NCI-H146 treated with DMSO at 0.1 percent for 48 hours (cell line): ENCODE data around the gene KIAA1549.
A peak's percentile ranks its signal among the peaks of the same experiment; 100 is the strongest.

Experiments
- DNase-seq: peaks from one replicate; lab custom pipeline; 2025; ENCODE audit not compliant: unreplicated experiment; lab: John Stamatoyannopoulos, UW

Gene KIAA1549

GRCh38 chr7:138886501-138886917 is 94.7 kb downstream of the KIAA1549 start:
- DNase-seq = peak; percentile 55

DNA sequence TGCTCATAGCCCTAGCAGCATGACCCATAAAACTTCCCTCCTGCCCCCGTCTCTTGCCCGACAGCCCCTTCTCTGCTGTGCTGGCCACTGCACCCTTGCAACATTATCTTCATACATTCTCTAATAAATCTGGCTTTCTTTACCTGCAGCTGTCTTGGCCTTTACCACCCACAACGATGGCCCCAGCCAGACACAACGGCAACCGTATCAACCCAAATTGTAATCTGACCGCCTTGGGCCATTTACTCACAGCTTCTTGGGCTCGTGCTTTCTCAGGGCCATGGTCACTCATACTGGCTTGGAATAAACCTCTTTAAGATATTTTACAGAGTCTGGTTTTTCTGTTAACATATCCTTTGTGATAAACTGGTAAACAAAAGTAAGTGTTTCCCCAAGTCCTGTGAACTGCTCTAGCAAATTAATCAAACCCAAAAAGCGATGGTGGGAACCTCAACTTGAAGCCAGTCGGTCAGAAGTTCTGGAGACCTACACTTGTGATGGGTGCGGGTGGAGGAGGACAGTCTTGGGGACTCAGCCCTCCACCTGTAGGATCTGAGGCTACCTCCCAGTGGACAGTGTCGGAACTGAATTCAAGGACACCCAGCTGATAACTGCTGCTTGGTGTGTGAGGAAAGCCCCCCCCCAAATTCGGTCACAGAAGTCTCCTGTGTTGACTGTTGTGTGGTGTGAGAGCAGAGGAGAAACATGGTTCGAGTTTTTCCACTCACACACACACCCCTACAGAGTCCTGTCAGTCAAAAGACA is 95.6 kb downstream of the KIAA1549 start:
- DNase-seq = no peak

- no peak for DNase-seq
Observed at GRCh38 chr7:138882249-138882648, 98.9 kb downstream of the KIAA1549 start.

DNA sequence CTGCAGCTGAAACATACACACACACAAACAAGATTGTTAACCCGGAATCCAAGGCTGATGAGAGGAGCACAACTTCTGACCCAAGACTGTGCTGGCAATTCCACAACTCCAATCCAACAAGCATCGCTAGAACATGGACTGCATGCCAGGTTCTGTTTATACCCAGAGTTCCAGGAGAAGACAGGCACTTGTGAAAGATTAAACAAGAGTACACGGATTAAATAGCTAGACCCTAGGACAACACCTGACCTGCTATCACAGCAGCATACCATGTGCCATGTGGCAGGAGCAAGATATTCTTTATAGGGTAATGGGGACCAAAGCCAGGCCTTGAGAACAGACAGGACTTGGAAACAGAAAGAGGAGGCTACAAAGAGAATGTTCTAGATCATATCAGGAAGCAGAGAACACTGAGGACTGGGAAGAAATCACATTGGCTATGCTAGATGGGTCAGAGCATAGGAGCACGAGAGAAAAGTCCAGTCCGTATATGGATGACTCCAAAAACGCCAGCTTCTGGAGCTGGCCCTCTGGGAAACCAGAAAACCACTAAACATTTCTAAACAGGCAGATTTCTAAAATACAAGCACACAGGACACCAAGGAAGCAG is 99.5 kb downstream of the KIAA1549 start:
- no peak for DNase-seq

DNA sequence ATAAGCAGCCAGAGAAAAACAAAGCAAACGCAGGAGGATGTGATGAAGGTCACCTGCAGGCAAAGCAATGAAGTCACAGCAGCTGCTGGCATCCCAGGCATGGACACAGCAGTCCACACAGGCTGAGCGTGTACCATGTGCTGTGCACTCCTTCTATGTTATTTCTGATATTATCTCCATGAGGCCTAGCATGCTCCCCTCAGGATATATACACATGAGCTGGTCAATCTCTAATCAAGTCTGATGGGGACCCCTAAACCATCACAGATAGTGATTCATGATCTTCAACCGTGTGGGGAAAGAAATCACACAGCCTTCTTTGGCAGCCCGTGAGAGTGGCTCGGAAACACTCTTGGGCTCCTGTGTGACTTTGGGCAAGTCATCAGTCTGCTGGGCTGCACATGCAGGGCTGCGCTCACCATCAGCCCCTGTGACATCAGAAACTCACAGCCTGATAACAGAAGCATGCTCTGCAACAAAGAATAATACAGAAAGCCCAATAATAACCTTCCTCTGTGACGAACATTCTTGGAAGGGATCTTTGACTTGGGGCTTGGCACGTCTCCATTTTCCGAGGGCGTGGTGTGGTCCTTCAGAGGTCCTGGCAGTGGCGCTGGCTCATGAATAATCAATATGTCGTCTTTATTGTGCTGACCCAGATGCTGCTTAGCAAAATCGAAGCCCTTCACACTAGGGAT is 100.2 kb downstream of the KIAA1549 start:
- DNase-seq = no peak

GRCh38 chr7:138879356-138879755 is 101.8 kb downstream of the KIAA1549 start:
- no peak for DNase-seq

- DNase-seq = no peak
Observed at GRCh38 chr7:138878856-138879255, 102.3 kb downstream of the KIAA1549 start.

GRCh38 chr7:138878051-138878450 is 103.1 kb downstream of the KIAA1549 start:
- no peak for DNase-seq

- no peak for DNase-seq
Observed at GRCh38 chr7:138876326-138876725, 104.9 kb downstream of the KIAA1549 start.

DNA sequence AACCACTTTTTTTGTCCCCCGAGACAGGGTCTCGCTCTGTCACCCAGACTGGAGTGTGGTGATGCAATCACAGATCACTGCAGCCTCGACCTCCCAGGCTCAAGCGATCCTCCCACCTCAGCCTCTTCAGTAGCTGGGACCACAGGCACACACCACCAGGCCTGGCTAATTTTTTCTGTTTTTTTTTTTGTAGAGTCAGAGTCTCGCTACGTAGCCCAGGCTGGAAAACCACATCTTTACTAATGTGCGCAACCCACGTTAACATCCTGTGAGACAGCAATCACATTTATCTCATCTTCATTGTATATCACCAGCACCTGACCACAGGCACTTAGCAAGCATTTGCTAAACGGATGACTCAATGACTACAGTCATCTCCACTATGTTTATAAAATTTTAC is 105.4 kb downstream of the KIAA1549 start:
- no peak for DNase-seq

DNA sequence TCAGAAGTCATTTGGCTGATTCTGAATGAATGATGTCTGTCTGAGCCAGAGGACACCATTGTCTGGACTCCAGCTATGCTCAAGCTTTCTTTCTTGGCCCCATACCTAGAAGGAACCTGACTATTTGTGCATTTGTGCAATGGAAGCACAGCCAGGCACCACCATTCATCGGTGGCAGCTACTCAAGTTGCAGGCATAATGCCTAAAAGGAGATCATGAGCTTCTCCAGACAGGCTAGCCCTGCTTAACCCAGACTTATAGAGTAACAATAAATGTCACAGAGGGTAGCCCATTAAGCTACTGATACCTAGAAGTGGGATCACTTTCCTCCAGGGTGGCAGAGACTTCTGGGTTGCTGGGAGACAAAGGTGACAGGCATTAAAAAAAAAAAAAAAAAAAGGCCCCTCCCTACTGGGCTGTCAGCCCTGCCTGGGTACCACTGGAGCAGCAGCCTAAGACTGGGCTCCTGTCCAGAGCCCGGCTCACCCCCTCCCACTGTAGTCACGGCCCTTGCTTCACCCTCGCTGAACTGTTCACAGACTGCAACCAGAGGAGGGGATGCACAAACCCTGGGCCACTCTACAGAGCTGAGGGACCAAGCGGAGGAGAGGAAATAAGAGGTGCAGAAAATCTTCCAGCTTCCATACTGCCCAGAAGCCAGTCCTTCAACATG is 107.8 kb downstream of the KIAA1549 start:
- DNase-seq = no peak

GRCh38 chr7:138872576-138872975 is 108.6 kb downstream of the KIAA1549 start:
- DNase-seq = no peak

- DNase-seq = no peak
Observed at GRCh38 chr7:138871814-138872090, 109.4 kb downstream of the KIAA1549 start.

DNA sequence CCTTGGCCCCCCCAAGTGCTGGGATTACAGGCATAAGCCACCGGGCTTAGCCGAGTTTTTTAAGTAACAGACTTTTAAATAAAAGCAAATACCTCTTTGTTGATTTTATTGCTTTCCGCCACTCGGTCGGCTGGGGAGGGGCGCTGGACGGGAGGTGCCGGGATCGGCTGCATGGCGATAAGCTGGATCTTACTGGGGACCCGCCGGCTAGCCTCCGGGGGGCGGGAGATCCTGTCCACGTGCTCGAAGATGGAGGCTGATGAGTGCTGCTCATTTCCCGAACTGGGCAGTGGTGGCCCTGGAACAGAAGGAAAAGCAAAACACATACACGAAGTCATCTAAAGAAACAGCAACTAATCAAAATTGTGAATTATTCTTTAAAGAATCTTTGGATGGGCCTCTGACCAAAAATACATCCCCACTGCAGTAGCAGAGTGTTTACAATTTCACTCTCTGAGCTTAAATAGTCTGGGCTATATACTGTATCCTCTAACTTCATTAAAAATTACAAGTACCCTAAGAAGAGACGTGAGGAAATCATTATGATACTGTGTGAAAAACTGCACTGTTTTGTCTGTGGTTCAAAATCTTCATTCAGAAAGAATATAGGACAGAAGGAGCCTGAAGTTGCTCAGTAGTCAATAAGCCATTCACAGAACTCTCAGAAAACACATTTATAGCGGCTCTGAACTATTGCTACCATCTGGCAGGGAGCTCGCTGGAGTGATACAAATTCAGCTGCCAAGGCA is 110.0 kb downstream of the KIAA1549 start:
- DNase-seq = no peak

DNA sequence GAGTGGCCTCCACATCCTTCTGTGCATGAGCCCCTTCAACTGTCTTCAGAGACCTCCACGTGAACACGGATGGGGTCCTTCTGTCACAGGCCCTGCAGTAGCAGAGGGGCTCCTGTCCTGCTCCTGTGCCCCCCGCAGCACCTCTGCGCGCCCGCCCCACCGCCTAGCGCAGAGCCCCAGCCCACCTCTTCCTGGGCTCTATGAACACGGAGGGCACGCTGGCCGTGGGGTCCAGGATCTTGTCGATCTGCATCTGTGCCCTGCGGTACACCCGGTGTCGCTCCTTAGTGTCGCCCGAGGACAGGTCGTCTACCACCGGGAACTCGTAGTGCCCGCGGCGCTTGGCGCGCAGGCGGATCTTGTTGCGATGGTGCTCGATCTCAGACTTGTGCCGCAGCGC is 111.8 kb downstream of the KIAA1549 start:
- no peak for DNase-seq

- DNase-seq = no peak
Observed at GRCh38 chr7:138868711-138869110, 112.5 kb downstream of the KIAA1549 start.

- DNase-seq = no peak
Observed at GRCh38 chr7:138867744-138868143, 113.4 kb downstream of the KIAA1549 start.

GRCh38 chr7:138866353-138866752 is 114.8 kb downstream of the KIAA1549 start:
- no peak for DNase-seq

DNA sequence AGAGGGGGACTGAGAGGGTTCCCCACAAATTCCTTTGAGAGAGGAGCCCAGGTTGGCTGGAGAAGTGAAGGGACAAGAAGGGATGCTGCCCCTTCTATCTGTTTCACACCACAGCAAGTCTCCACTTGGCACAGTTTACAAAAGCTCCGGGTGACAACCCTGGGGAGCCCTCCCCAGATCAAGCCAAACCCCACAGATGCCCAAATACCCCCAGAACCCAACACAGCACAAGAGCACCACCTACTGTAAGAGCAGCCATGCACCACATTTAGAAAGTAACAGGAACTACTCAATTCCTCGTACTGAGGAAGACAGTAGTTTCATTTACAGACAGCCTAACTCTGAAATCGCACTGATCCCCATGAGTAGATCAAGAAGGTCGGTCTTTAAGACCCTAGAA is 115.3 kb downstream of the KIAA1549 start:
- no peak for DNase-seq

GRCh38 chr7:138864667-138865066 is 116.5 kb downstream of the KIAA1549 start:
- no peak for DNase-seq

- no peak for DNase-seq
Observed at GRCh38 chr7:138863931-138864330, 117.3 kb downstream of the KIAA1549 start.
